Stimulated activated CD4-positive, alpha-beta T cell treated with anti-CD3 and anti-CD28 coated beads, TNF-alpha, amount 100 ng/mL, for 24 hours (primary cell): Measurements from ENCODE around the gene HOXB3.

Experiments used
- DNase-seq, 3 experiments: peaks; one replicate each; pipeline ENCODE4 v3.0.0-alpha.2; 2020; ENCODE audit warnings: low read depth in 3 of 3

Gene HOXB3

DNA sequence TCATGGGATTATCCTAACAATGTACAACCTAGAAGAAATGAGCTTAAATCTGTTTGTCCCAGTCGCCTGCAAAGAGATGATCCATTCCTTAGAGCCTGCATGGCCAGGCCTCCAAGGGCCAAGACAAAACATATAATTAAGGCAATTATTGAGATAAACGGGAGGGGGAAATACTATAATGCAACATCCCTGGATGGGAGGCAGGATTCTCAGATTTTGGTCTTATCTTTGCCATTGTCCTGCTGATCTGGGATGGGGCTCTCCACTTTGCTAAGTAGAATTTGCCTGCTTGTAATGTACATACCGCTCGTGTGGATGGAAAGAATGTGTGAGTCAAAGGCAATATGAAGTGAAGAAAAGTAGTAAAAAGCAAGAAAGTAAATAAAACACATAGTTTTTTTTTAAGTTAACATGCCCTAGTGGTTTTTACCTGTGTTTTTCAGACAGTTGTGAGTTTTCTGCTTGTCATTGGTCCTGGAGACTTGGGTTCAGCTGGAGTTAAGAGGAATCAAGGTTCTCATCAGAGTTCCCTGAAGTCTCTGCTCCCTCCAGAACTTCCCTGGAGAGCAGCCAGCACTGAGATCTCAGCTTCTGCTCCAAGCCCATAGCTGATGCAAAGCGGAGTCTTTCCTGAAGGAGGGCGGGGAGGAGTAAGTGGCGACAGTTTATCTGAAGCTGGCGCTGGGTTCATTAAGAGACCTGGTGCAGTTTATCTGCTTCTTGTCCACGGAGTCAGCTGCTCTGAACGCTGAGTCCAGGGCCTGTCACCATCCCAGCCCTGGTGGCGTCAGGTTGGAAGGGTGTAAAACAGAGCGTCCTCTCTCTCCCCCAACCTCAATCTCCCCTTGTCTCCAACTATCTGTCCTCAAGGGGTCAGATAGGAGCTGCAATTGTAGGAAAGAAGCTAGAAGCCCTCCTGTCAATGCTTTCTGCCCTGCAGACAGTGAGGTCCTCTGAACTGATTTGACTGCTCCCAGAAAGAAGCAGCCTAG lies 89.3 kb downstream of the HOXB3 start:
- DNase-seq: no peak

DNA sequence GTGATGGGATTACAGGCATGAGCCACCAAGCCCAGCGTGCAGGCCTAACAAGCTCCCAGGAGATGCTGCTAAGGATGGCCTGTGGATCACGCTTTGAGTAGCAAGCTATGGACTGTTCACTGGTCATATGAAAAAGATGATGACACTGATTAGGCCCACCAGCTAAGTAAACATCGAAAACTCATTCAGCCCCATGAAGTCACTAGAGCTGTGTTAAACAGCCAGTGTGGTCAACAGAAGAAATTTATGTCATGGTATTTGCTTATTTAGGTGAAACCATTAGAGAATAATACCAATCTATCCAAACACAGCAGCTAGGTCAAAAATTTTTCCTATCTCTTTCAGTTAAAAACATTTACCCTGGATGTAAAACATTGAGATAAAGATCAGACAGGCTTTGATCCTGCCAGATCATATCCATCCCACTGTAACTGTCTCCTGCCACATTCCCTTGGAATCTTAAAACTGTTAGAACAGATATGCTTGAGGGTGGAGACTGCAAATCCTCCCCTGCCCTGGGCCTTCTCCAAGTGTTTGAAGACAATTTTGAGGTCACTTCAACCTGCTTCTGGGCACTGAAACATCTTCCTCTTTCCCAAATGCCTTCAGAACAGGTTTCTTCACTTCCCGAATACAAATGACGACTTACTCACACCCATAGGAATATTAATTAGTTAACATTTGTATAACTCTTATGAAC lies 90.2 kb downstream of the HOXB3 start:
- DNase-seq: no peak

GRCh38 chr17:48499248-48499647 lies 90.8 kb downstream of the HOXB3 start:
- DNase-seq: no peak
